Right lobe of liver (tissue), 6 donors: ENCODE measurements around the gene ARMH2. TPM values are rescaled to one million over a fixed set of nuclear protein-coding genes. Genes with fewer than 3 reads are reported as not detected.

ENCODE experiments used
- ATAC-seq, 4 donors: fragments of 200-7000 bp; cut with Tn5 transposase; one replicate each; pipeline ENCODE4 v1.9.1; 2020; ENCODE audit warnings: mild to moderate bottlenecking in 4 of 4, moderate library complexity in 4 of 4
- DNase-seq, 3 donors: peaks; one replicate each; pipeline ENCODE4 v3.0.0-alpha.2; 2020
- H3K27ac ChIP-seq, 3 donors: fragments of 200-600 bp; one replicate each; pipeline ENCODE4 v1.8.0; 2022
- H3K27me3 ChIP-seq, 2 donors: fragments of 200-600 bp; one replicate each; pipeline ENCODE4 v1.8.0; 2022
- H3K36me3 ChIP-seq, 4 donors: fragments of 200-600 bp; sonication (generic) in 1 of 4; one replicate each; pipeline versions ENCODE4 v1.5.1 to v1.8.0; 2017 to 2022; ENCODE audit warnings: control low read depth in 1 of 4
- H3K4me1 ChIP-seq, 4 donors: fragments of 200-600 bp; sonication (generic) in 1 of 4; one replicate each; pipeline versions ENCODE4 v1.5.1 to v1.8.0; 2017 to 2022; ENCODE audit warnings: control low read depth in 1 of 4
- H3K4me3 ChIP-seq, 3 donors: fragments of 200-600 bp; one replicate each; pipeline ENCODE4 v1.8.0; 2022
- H3K9me3 ChIP-seq, 4 donors: fragments of 200-600 bp; sonication (generic) in 1 of 4; one replicate each; pipeline versions ENCODE4 v1.5.1 to v1.8.0; 2017 to 2022; ENCODE audit warnings: control low read depth in 1 of 4
- CTCF ChIP-seq, 4 donors: fragments of 200-600 bp in 3 of 4; fragments of 450-650 bp in 1 of 4; IDR thresholded peaks; one replicate each; pipeline versions ENCODE4 v1.5.1 to v1.8.0; 2016 to 2022; ENCODE audit warnings: antibody characterized with exemption in 4 of 4, mild to moderate bottlenecking in 2 of 4
- POLR2A ChIP-seq: fragments of 450-650 bp; IDR thresholded peaks from one replicate; pipeline ENCODE4 v1.6.1; 2017; ENCODE audit warnings: antibody characterized with exemption, mild to moderate bottlenecking
- WGBS: methylation state at CpG from one replicate; pipeline ENCODE4 v1.1.6; 2018; ENCODE audit warnings: low coverage, low lambda C conversion rate; ENCODE audit not compliant: insufficient coverage; ENCODE audit errors: missing lambda C conversion rate; 5-methylcytosine and 5-hydroxymethylcytosine counted together
- intact Hi-C, 2 donors: fragments of 100-400 bp; cut with DNase I; formaldehyde crosslinking; loops; one replicate each; pipeline versions ENCODE4 v1.11.2 to v1.14.1; 2022
- total RNA-seq, 6 experiments: library from RNA; depleted of rRNA in 2 of 6; stranded (reverse); fragments of >200 nt in 2 of 6; fragmentation: NEBNext Ultra II Directional in 3 of 6; extraction: Animal tissue kit (Norgen Biotek cat#: 25700) in 3 of 6; gene quantifications; one replicate each; pipeline versions ENCODE4 v1.1.0 to v1.2.4, GENCODE V29; 2016 to 2023
- donor health status: DM: no; HTN: yes; CAD: no.
- donor health status: DM: no; HTN: no; CAD: no.
- donor health status: DM: no; HTN: no; CAD: no.
- donor health status: DM: no; HTN: yes; CAD: no.
- donor health status: DM: no; HTN: yes; CAD: no.

ARMH2 gene
- total RNA-seq, 6 experiments from 2014 or later = not detected

GRCh38 chr6:24836109-24836508, 37.4 kb upstream of the ARMH2 start:
- ATAC-seq = no peak
- WGBS = 57% methylated on average over 2 of the region's 2 CpGs
- no peaks in the 10 kb centered on the region for H3K4me1 ChIP-seq
- H3K4me3 ChIP-seq = no peak overlapping the region
- no peaks in the 10 kb centered on the region for H3K9me3 ChIP-seq
- H3K27ac ChIP-seq = no peak overlapping the region
- no peaks in the 10 kb centered on the region for H3K36me3 ChIP-seq
- intact Hi-C loops = no loop called here
- no peak for DNase-seq
- no peaks in the 10 kb centered on the region for H3K27me3 ChIP-seq
- no peak for TF ChIP-seq CTCF (IDR thresholded peaks at IDR 0.05)
- no peak for TF ChIP-seq POLR2A

GRCh38 chr6:24833711-24834386, 35.1 kb upstream of the ARMH2 start:
- 93% methylated on average over 4 of the region's 4 CpGs for WGBS
- Histone ChIP-seq H3K4me1 (no peaks in the 10 kb centered on the region), H3K4me3 (no peak overlapping the region), H3K27ac (no peak overlapping the region), H3K9me3 (no peaks in the 10 kb centered on the region), H3K27me3 (no peaks in the 10 kb centered on the region), H3K36me3 (no peaks in the 10 kb centered on the region)
- no peak for ATAC-seq
- DNase-seq = no peak
- TF ChIP-seq CTCF (IDR thresholded peaks at IDR 0.05) (no peak), POLR2A (no peak)
- intact Hi-C loops = no loop called here

- no peak for DNase-seq
- TF ChIP-seq POLR2A (no peak), CTCF (IDR thresholded peaks at IDR 0.05) (no peak)
- no peaks in the 10 kb centered on the region for H3K36me3 ChIP-seq
- intact Hi-C loops = no loop called here
- no peaks in the 10 kb centered on the region for H3K4me1 ChIP-seq
- H3K27ac ChIP-seq = no peak overlapping the region
- H3K27me3 ChIP-seq = no peaks in the 10 kb centered on the region
- H3K4me3 ChIP-seq = no peak overlapping the region
- WGBS = 100% methylated on average over 1 of the region's 1 CpG
- no peak for ATAC-seq
- H3K9me3 ChIP-seq = no peaks in the 10 kb centered on the region
Measured at GRCh38 chr6:24832794-24833193, 34.1 kb upstream of the ARMH2 start.

GRCh38 chr6:24831771-24832716, 33.3 kb upstream of the ARMH2 start:
- 65% methylated on average over 10 of the region's 10 CpGs for WGBS
- TF ChIP-seq CTCF (IDR thresholded peaks at IDR 0.05) = no peak
- intact Hi-C loops = no loop called here
- Histone ChIP-seq H3K36me3 (no peaks in the 10 kb centered on the region), H3K27ac (no peak overlapping the region), H3K4me1 (no peaks in the 10 kb centered on the region), H3K27me3 (no peaks in the 10 kb centered on the region), H3K9me3 (no peaks in the 10 kb centered on the region), H3K4me3 (no peak overlapping the region)
- ATAC-seq = peak in 1 of 4 donors; percentile 24
- DNase-seq = no peak
